Ascending aorta (tissue), 2 donors: Measurements from ENCODE around the gene AP1S1. TPM values are rescaled to one million over a fixed set of nuclear protein-coding genes. Genes with fewer than 3 reads are reported as not detected.
A peak's percentile ranks its signal among the peaks of the same experiment; 100 is the strongest.
"Not testable (repeated sequence)": the region's sequence is repeated elsewhere in the genome, so short reads cannot be mapped to it uniquely, and the experiment has no call there.

Experiments used
- DNase-seq, 2 donors: peaks; one replicate each; pipeline ENCODE4 v3.0.0-alpha.2; 2019; ENCODE audit warnings: low spot score in 2 of 2
- H3K27ac ChIP-seq, 2 donors: fragments of 200-600 bp; sonication (generic); one replicate each; pipeline ENCODE4 v1.5.1; 2016 to 2017; ENCODE audit warnings: mild to moderate bottlenecking in 1 of 2
- H3K27me3 ChIP-seq: fragments of 200-600 bp; sonication (generic); one replicate; pipeline ENCODE4 v1.5.1; 2017
- H3K36me3 ChIP-seq, 2 donors: fragments of 200-600 bp; sonication (generic); one replicate each; pipeline ENCODE4 v1.5.1; 2016
- H3K4me1 ChIP-seq, 2 donors: fragments of 200-600 bp; sonication (generic); one replicate each; pipeline ENCODE4 v1.5.1; 2016 to 2017; ENCODE audit warnings: mild to moderate bottlenecking in 1 of 2
- H3K4me3 ChIP-seq, 2 donors: fragments of 200-600 bp; sonication (generic); one replicate each; pipeline ENCODE4 v1.5.1; 2016 to 2017; ENCODE audit warnings: mild to moderate bottlenecking in 1 of 2
- H3K9me3 ChIP-seq, 2 donors: fragments of 200-600 bp; sonication (generic); one replicate each; pipeline ENCODE4 v1.5.1; 2016
- intact Hi-C: fragments of 100-400 bp; cut with DNase I; formaldehyde crosslinking; loops from one replicate; pipeline ENCODE4 v1.15.1; 2023
- total RNA-seq: library from RNA; depleted of rRNA; stranded (reverse); fragments of >200 nt; gene quantifications from one replicate; pipeline ENCODE4 v1.1.0, GENCODE V29; 2016
- TF ChIP-seq, protein P1 (sequence below), 3 experiments: fragments of 200-600 bp in 2 of 3; fragments of 450-650 bp in 1 of 3; sonication (generic) in 2 of 3; IDR thresholded peaks; one replicate each; pipeline ENCODE4 v1.5.1; 2016 to 2019; ENCODE audit warnings: antibody characterized with exemption in 3 of 3, mild to moderate bottlenecking in 1 of 3, moderate library complexity in 1 of 3

The AP1S1 gene
- total RNA-seq, 1 donor from 2014 or later = 77.4 TPM

DNA sequence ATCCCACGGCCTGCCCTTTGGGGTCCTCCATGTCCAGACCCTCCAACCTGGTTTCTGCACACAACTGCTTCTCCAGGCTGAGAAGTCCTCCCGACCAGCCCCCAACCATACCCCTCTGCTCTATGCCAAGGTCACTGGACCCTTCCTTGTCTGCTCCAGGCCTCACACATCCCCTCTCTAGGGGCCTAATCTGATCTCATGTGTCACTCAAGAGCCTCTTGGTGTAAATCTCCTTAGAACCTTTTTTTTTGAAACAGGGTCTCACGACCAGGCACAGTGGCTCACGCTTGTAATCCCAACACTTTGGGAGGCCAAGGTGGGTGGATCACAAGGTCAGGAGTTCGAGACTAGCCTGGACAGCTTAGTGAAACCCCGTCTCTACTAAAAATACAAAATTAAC, 44.9 kb upstream of the AP1S1 start:
- TF ChIP-seq, protein P1, sequence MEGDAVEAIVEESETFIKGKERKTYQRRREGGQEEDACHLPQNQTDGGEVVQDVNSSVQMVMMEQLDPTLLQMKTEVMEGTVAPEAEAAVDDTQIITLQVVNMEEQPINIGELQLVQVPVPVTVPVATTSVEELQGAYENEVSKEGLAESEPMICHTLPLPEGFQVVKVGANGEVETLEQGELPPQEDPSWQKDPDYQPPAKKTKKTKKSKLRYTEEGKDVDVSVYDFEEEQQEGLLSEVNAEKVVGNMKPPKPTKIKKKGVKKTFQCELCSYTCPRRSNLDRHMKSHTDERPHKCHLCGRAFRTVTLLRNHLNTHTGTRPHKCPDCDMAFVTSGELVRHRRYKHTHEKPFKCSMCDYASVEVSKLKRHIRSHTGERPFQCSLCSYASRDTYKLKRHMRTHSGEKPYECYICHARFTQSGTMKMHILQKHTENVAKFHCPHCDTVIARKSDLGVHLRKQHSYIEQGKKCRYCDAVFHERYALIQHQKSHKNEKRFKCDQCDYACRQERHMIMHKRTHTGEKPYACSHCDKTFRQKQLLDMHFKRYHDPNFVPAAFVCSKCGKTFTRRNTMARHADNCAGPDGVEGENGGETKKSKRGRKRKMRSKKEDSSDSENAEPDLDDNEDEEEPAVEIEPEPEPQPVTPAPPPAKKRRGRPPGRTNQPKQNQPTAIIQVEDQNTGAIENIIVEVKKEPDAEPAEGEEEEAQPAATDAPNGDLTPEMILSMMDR (IDR thresholded peaks at IDR 0.05) = no peak
- H3K9me3 ChIP-seq = no peaks in the 10 kb centered on the region
- no peak overlapping the region for H3K4me3 ChIP-seq
- peak overlapping the region; percentile 12 to 53 for H3K27ac ChIP-seq
- DNase-seq = no peak
- intact Hi-C loops = no loop called here
- no peaks in the 10 kb centered on the region for H3K36me3 ChIP-seq
- no peaks in the 10 kb centered on the region for H3K27me3 ChIP-seq
- H3K4me1 ChIP-seq = no peaks in the 10 kb centered on the region

DNA sequence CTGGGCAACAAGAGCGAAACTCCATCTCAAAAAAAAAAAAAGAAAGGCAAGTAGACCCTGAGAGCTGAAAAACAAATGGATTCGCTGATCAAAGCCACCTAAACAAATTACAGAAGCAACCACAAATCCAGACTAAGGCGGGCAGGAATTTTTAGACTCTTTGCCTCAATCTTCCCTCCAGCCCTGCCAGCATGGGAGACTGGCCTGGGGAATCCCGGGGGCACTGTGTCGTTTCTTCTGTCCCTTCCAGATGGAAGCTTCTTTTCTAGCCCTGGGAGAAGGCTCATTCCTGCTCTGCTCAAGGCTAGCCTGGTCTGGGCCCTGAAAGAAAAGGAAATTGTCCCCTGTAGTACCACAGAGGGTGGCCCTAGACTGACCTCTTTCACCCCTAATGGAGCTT, 43.0 kb upstream of the AP1S1 start:
- H3K27me3 ChIP-seq = no peaks in the 10 kb centered on the region
- no peaks in the 10 kb centered on the region for H3K4me1 ChIP-seq
- TF ChIP-seq, protein P1 (IDR thresholded peaks at IDR 0.05) = no peak
- H3K27ac ChIP-seq = peak overlapping the region; percentile 66 to 96
- intact Hi-C loops = no loop called here
- H3K4me3 ChIP-seq = no peak overlapping the region
- no peaks in the 10 kb centered on the region for H3K36me3 ChIP-seq
- H3K9me3 ChIP-seq = no peaks in the 10 kb centered on the region
- DNase-seq = no peak

DNA sequence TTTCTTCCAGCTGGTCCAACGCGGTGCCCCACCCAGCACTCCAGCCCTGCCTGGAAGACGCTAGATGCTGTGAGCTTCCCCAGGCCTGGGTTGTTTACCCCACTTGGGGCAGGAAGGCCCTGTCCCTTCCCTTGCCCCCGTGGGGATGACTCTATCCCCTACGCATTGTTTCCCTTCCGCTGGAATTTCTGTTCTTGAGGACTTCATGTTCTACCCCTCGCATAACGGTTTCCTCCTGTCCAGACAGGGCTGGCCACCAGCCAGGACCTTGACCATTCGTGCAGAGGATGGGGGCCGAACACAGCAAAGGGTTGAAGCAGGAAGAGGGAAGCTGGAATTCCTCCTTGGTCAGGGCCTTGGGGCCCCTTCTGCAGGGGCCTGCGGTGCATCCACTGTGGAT, 42.0 kb upstream of the AP1S1 start:
- TF ChIP-seq, protein P1 (IDR thresholded peaks at IDR 0.05) = no peak
- peak in 1 of 2 donors; percentile 82 for DNase-seq
- no peaks in the 10 kb centered on the region for H3K36me3 ChIP-seq
- H3K9me3 ChIP-seq = no peaks in the 10 kb centered on the region
- no peak overlapping the region for H3K4me3 ChIP-seq
- intact Hi-C loops = no loop called here
- no peaks in the 10 kb centered on the region for H3K27me3 ChIP-seq
- H3K4me1 ChIP-seq = peaks cover 0 to 2% of the 10 kb centered on the region in 2 donors
- H3K27ac ChIP-seq = peak overlapping the region; percentile 66 to 96

DNA sequence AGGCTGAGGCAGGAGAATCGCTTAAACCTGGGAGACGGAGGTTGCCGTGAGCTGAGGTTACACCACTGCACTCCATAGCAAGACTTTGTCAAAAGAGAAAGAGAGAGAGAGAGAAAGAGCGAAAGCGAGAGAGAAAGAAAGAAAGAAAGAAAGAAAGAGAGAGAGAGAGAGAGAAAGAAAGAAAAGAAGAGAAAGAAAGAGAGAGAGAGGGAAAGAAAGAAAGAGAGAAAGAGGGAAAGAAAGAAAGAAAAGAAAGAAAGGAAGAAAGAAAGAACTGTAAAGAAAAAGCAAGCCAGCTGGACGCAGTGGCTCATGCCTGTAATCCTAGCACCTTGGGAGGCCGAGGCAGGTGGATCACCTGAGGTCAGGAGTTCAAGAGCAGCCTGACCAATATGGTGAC, 41.1 kb upstream of the AP1S1 start:
- intact Hi-C loops, DNase-seq, H3K27me3 ChIP-seq, H3K36me3 ChIP-seq, H3K4me1 ChIP-seq, H3K9me3 ChIP-seq, H3K4me3 ChIP-seq: not testable (repeated sequence)
- H3K27ac ChIP-seq = peak overlapping the region; percentile 42 to 96

DNA sequence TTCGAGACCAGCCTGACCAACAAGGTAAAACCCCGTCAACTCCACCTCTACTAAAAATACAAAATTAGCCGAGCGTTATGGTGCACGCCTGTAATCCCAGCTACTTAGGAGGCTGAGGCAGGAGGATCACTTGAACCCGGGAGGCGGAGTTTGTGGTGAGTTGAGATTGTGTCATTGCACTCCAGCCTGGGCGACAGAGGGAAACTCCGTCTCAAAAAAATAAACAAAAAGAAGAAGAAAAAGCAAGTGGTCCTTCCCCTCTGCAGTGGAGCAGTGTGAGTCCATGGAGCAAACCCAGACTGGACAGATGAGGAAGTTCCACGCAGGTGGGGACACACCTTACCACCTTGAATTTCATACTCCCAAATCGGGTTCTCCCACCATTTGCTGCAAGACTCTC, 40.4 kb upstream of the AP1S1 start:
- Histone ChIP-seq H3K36me3 (no peaks in the 10 kb centered on the region), H3K27me3 (no peaks in the 10 kb centered on the region), H3K27ac (peak overlapping the region; percentile 67 to 96), H3K4me3 (no peak overlapping the region), H3K9me3 (no peaks in the 10 kb centered on the region), H3K4me1 (peaks cover under 1 to 11% of the 10 kb centered on the region in 2 donors)
- intact Hi-C loops = no loop called here
- no peak for DNase-seq
- TF ChIP-seq, protein P1 (IDR thresholded peaks at IDR 0.05) = no peak

DNA sequence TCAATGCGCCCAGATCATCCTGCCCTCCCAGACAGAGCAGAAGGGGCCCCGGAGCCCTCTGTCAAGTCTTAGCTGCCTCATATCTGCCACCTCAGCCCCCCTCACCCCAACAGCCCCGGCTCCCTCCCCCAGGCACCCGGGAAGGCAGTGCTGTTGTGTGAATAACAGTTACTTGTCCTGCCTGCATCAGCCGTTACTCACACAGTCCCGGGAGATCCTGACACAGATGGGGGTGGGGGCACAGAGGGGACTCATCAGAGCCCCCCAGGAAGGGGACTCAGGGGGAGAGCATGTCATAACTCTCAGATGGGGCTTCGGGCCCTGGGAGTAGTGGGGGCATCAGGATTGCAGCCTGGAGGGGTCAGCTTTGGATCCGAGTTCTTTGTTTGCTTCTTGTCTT, 39.8 kb upstream of the AP1S1 start:
- peak overlapping the region; percentile 67 to 96 for H3K27ac ChIP-seq
- peaks cover 6 to 15% of the 10 kb centered on the region in 2 donors for H3K4me1 ChIP-seq
- H3K27me3 ChIP-seq = no peaks in the 10 kb centered on the region
- H3K9me3 ChIP-seq = no peaks in the 10 kb centered on the region
- intact Hi-C loops = no loop called here
- H3K36me3 ChIP-seq = no peaks in the 10 kb centered on the region
- TF ChIP-seq, protein P1 (IDR thresholded peaks at IDR 0.05) = no peak
- no peak for DNase-seq
- H3K4me3 ChIP-seq = no peak overlapping the region
